Testis (tissue), 2 donors: ENCODE results near the gene NARF.

Source experiments
- CTCF ChIP-seq, 3 experiments: fragments of 450-650 bp in 2 of 3; fragments of 200-600 bp in 1 of 3; sonication (generic) in 1 of 3; IDR thresholded peaks; one replicate each; pipeline ENCODE4 v1.5.1; 2016 to 2019; ENCODE audit warnings: antibody characterized with exemption in 3 of 3, mild to moderate bottlenecking in 2 of 3, moderate library complexity in 1 of 3
- POLR2A ChIP-seq: fragments of 450-650 bp; IDR thresholded peaks from one replicate; pipeline ENCODE4 v1.6.1; 2017; ENCODE audit warnings: antibody characterized with exemption, mild to moderate bottlenecking, moderate library complexity

- no peak for TF ChIP-seq POLR2A
- TF ChIP-seq CTCF (IDR thresholded peaks at IDR 0.05) = no peak
These were observed 414 bp downstream of the NARF start for GRCh38 chr17:82458885-82459424.
